WERI-Rb-1 (cell line): Measurements from ENCODE around the gene MGST2.
"Not testable (repeated sequence)": the region's sequence is repeated elsewhere in the genome, so short reads cannot be mapped to it uniquely, and the experiment has no call there.

Experiments
- DNase-seq: peaks from one replicate; pipeline ENCODE4 v3.0.0-alpha.2; 2020
- H3K27ac ChIP-seq: fragments of 250-450 bp; sonication (Bioruptor Pico); 2 replicates; pipeline ENCODE4 v1.5.1; 2020; ENCODE audit warnings: mild to moderate bottlenecking, moderate library complexity
- H3K27me3 ChIP-seq: fragments of 250-450 bp; sonication (Bioruptor Pico); 2 replicates; pipeline ENCODE4 v1.5.1; 2021; ENCODE audit warnings: mild to moderate bottlenecking, low read depth, moderate library complexity; ENCODE audit not compliant: insufficient read depth, severe bottlenecking
- H3K36me3 ChIP-seq: fragments of 250-450 bp; sonication (Bioruptor Pico); 2 replicates; pipeline ENCODE4 v1.5.1; 2020; ENCODE audit warnings: mild to moderate bottlenecking, moderate library complexity
- H3K4me3 ChIP-seq: 2 replicates; pipeline ENCODE4 v1.5.1; 2011; ENCODE audit warnings: low read depth, mild to moderate bottlenecking, control low read depth, low read length
- H3K9me3 ChIP-seq: fragments of 250-450 bp; sonication (Bioruptor Pico); 2 replicates; pipeline ENCODE4 v1.5.1; 2021; ENCODE audit warnings: mild to moderate bottlenecking, moderate library complexity; ENCODE audit not compliant: severe bottlenecking
- TF ChIP-seq, protein P1 (sequence below): IDR thresholded peaks from 2 replicates; pipeline ENCODE4 v1.5.1; 2011; ENCODE audit warnings: low read depth, mild to moderate bottlenecking, control low read depth, inconsistent platforms, low read length

MGST2 gene

DNA sequence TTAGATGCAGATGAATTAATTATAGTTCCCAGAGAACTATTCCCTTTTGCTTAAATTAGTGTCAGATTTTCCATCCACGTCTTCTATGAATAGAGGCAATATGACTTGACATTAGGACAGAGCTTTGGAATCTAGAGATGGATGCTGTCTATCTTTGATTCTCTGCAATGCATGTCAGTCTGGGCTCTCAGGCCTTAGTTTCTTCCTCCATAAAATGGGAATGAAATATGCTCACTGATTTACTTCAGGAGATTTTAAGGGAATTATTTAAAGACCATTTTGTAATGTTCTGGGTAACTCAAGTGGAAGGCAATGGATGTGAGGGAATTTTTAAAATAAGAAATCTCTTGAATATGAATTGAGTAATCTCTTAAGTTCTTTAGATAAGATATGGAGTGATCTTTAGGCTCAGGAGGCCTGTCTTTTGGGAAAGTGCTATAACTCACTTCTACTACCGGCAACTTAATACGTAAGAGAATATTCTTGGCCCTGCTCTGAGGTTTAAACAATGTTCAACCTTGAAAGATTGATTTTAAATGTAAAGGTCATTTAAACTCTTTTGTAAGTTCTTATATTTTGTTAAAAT is 29.0 kb downstream of the MGST2 start:
- no peak for DNase-seq
- Histone ChIP-seq H3K4me3 (no peak overlapping the region), H3K27ac (no peak overlapping the region), H3K27me3 (no peaks in the 10 kb centered on the region), H3K9me3 (peaks cover 4% of the 10 kb centered on the region), H3K36me3 (peaks cover 14% of the 10 kb centered on the region)
- TF ChIP-seq, protein P1, sequence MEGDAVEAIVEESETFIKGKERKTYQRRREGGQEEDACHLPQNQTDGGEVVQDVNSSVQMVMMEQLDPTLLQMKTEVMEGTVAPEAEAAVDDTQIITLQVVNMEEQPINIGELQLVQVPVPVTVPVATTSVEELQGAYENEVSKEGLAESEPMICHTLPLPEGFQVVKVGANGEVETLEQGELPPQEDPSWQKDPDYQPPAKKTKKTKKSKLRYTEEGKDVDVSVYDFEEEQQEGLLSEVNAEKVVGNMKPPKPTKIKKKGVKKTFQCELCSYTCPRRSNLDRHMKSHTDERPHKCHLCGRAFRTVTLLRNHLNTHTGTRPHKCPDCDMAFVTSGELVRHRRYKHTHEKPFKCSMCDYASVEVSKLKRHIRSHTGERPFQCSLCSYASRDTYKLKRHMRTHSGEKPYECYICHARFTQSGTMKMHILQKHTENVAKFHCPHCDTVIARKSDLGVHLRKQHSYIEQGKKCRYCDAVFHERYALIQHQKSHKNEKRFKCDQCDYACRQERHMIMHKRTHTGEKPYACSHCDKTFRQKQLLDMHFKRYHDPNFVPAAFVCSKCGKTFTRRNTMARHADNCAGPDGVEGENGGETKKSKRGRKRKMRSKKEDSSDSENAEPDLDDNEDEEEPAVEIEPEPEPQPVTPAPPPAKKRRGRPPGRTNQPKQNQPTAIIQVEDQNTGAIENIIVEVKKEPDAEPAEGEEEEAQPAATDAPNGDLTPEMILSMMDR, result no peak

DNA sequence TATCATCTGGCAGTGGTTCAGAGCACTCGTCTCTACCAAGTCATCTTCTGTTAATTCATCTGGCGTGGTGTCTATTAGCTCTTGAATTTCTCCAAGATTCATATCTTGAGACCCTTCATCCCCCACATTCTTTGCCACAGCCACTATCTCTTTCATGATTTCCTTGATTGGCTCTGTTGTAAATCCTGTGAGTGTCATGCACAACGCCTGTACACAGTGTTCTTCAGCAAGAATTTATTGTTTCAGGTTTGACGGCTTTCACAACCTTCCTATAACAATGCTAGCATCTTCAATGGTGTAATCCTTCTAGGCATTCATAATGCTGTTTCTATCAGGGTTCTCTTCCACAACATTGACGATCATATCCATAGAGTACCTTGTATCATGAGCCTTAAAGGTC is 30.9 kb downstream of the MGST2 start:
- Histone ChIP-seq H3K9me3 (peaks cover 4% of the 10 kb centered on the region), H3K4me3 (no peak overlapping the region), H3K27ac (no peak overlapping the region), H3K36me3 (peaks cover 24% of the 10 kb centered on the region), H3K27me3 (no peaks in the 10 kb centered on the region)
- TF ChIP-seq, protein P1, result no peak
- DNase-seq, result no peak

DNA sequence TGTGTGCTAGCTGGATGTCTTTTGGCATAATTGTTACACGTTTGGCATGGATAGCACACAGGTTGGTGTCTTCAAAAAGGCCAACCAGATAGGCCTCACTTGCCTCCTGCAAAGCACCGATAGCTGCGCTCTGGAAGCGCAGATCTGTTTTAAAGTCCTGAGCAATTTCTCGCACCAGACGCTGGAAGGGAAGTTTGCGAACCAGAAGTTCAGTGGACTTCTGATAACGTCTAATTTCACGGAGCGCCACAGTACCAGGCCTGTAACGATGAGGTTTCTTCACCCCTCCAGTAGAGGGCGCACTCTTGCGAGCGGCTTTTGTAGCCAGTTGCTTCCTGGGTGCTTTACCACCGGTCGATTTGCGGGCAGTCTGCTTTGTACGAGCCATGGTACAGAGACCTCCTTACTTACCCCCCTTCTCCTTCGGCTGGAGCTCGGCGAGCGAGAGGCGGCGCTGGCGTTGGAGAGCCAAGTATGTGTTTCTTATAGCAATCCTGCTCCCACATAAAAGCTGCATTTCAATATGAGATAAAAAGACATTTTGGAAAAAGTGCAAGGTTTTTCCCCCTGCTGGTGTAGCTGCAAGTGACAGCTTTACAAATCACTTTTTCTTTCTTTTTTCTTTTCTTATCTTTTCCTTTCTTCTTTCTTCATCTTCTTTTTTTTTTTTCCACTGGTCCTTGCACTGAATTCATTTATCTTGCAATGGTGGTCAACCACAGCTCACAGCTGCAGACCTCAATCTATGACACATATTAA is 32.7 kb downstream of the MGST2 start:
- not testable (repeated sequence) for H3K27ac ChIP-seq, H3K4me3 ChIP-seq, DNase-seq, H3K27me3 ChIP-seq, H3K9me3 ChIP-seq
- TF ChIP-seq, protein P1, result 0 out of 2 replicates have a peak, but pooled peaks have one; percentile 2
- peaks cover 24% of the 10 kb centered on the region for H3K36me3 ChIP-seq

DNA sequence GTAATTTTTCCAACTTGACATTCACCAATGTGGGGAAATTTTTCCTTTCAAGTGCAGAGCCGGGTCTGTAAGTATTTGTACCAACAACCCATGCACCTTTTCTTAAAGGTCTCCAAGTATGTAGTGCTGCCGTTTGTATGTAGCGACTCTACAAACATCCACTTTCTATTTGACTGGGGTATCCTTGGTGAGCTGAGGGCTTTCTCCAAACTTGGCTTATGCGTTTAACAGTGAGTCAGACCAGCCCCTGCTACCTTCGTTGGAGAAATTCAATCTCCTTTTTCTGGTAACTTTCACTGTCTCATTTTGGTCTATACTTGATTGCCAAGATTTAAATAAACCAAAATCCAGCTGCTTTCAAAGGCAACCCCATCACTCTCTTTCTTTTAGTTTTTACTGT is 34.9 kb downstream of the MGST2 start:
- DNase-seq, result no peak
- no peak overlapping the region for H3K4me3 ChIP-seq
- H3K9me3 ChIP-seq, result peaks cover 4% of the 10 kb centered on the region
- no peak overlapping the region for H3K27ac ChIP-seq
- H3K36me3 ChIP-seq, result peaks cover 37% of the 10 kb centered on the region
- TF ChIP-seq, protein P1, result no peak
- H3K27me3 ChIP-seq, result no peaks in the 10 kb centered on the region

DNA sequence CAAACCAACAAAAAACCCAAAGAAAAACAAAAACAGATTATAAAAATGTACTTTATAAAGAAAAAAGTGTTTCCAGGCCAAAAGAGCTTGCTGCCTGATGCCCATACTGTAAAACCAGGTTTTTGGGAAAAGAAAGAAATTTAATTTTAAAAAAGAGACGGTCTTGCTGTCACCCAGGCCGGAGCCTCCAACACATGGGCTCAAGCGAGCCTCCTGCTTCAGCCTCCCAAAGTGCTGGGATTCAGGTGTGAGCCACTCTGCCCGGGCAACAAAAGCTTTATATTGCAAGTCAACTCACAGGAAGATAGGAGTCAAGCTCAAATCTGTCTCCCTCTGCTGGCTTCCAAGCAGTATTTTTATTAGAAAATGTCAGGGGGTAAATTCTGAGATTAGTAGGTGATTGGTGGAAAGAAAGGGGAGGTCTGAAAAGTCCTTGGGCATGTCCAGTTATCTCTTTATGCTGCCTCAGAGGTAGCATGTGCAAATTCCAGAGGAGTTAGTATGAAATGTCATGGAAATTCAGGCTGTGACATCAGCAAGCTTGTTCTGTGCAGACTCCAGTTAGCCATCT is 39.4 kb downstream of the MGST2 start:
- TF ChIP-seq, protein P1, result peak; percentile 32; the same call in 1 of the 2 replicates
- Histone ChIP-seq H3K27ac (no peak overlapping the region), H3K27me3 (no peaks in the 10 kb centered on the region), H3K4me3 (no peak overlapping the region), H3K36me3 (peaks cover 23% of the 10 kb centered on the region), H3K9me3 (peaks cover 3% of the 10 kb centered on the region)
- no peak for DNase-seq
